IMR-90 (cell line): ENCODE data around the gene NDC80. TPM values are rescaled to one million over a fixed set of nuclear protein-coding genes. Genes with fewer than 3 reads are reported as not detected.

Experiments used
- ATAC-seq: fragments of 200-7000 bp; cut with Tn5 transposase; 2 replicates; pipeline ENCODE4 v1.9.1; 2020; ENCODE audit warnings: low read depth, mild to moderate bottlenecking, moderate library complexity
- BruUV-seq: library from RNA; stranded (reverse); fragments of 400-500 nt; replicated peaks from 2 replicates; lab custom pipeline; 2021; lab: Mats Ljungman, UMichigan
- CTCF ChIA-PET: fragments of 300-600 bp; formaldehyde crosslinking; extraction: SDS; loops from one replicate; lab custom pipeline; 2021; ENCODE audit warnings: antibody characterized with exemption; lab: Yijun Ruan, JAX
- POLR2A ChIA-PET: fragments of 300-600 bp; sonication (Branson Sonifier 250); formaldehyde crosslinking; loops from one replicate; lab custom pipeline; 2022; ENCODE audit warnings: antibody characterized with exemption; ENCODE audit not compliant: unreplicated experiment; lab: Charles Lee
- DNase-seq: peaks from one replicate; pipeline ENCODE4 v3.0.0; 2013
- H2AFZ ChIP-seq: replicated peaks from 2 replicates; pipeline ENCODE3; 2013; ENCODE audit warnings: low read length, mild to moderate bottlenecking; ENCODE audit not compliant: poor library complexity
- H2AK5ac ChIP-seq: 2 replicates; pipeline ENCODE4 v1.6.1; 2013; ENCODE audit warnings: low read depth, low read length, inconsistent platforms
- H2AK9ac ChIP-seq: replicated peaks from 2 replicates; pipeline ENCODE3; 2013; ENCODE audit warnings: mild to moderate bottlenecking, low read depth, low read length, moderate library complexity; ENCODE audit not compliant: poor library complexity
- H2BK120ac ChIP-seq: 2 replicates; pipeline ENCODE4 v1.6.1; 2013; ENCODE audit warnings: low read depth, low read length, inconsistent platforms
- H2BK15ac ChIP-seq: 3 replicates; pipeline ENCODE4 v1.6.1; 2013; ENCODE audit warnings: low read depth, low read length, inconsistent platforms
- H2BK20ac ChIP-seq: 2 replicates; pipeline ENCODE4 v1.6.1; 2013; ENCODE audit warnings: low read depth, mild to moderate bottlenecking, inconsistent platforms, low read length, moderate library complexity
- H2BK5ac ChIP-seq: 2 replicates; pipeline ENCODE4 v1.6.1; 2013; ENCODE audit warnings: mild to moderate bottlenecking, low read depth, low read length, inconsistent platforms; ENCODE audit not compliant: poor library complexity, severe bottlenecking
- H3K14ac ChIP-seq: replicated peaks from 2 replicates; pipeline ENCODE4 v1.6.1; 2013; ENCODE audit warnings: low read depth, low read length, inconsistent platforms
- H3K18ac ChIP-seq: 2 replicates; pipeline ENCODE4 v1.6.1; 2013; ENCODE audit warnings: low read depth, low read length, control low read depth
- H3K23ac ChIP-seq: 2 replicates; pipeline ENCODE4 v1.6.1; 2013; ENCODE audit warnings: low read depth, low read length, inconsistent platforms
- H3K27ac ChIP-seq: 2 replicates; pipeline ENCODE4 v1.5.1; 2013; ENCODE audit warnings: mild to moderate bottlenecking, control low read depth, low read length; ENCODE audit not compliant: insufficient read depth
- H3K27me3 ChIP-seq: 2 replicates; pipeline ENCODE4 v1.6.1; 2013; ENCODE audit warnings: low read length; ENCODE audit not compliant: control insufficient read depth, insufficient read depth
- H3K36me3 ChIP-seq: 2 replicates; pipeline ENCODE4 v1.6.1; 2013; ENCODE audit warnings: low read length, mixed read lengths; ENCODE audit not compliant: control insufficient read depth, insufficient read depth
- H3K4ac ChIP-seq: 2 replicates; pipeline ENCODE4 v1.6.1; 2013; ENCODE audit warnings: low read depth, low read length, inconsistent platforms
- H3K4me1 ChIP-seq: 2 replicates; pipeline ENCODE4 v1.6.1; 2013; ENCODE audit warnings: low read length, mixed read lengths; ENCODE audit not compliant: control insufficient read depth, insufficient read depth
- H3K4me2 ChIP-seq: 2 replicates; pipeline ENCODE4 v1.6.1; 2013; ENCODE audit warnings: low read depth, mild to moderate bottlenecking, control low read depth, low read length, moderate library complexity
- H3K4me3 ChIP-seq: 2 replicates; pipeline ENCODE4 v1.5.1; 2013; ENCODE audit warnings: low read depth, mild to moderate bottlenecking, control low read depth, low read length, moderate library complexity; ENCODE audit not compliant: insufficient read depth
- H3K56ac ChIP-seq: 2 replicates; pipeline ENCODE4 v1.6.1; 2013; ENCODE audit warnings: low read length, inconsistent platforms; ENCODE audit not compliant: insufficient read depth; ENCODE audit errors: extremely low read depth
- H3K79me1 ChIP-seq, 2 experiments: 2 replicates each; pipeline ENCODE4 v1.6.1; 2013; ENCODE audit warnings: low read length in 2 of 2, inconsistent platforms in 1 of 2, low read depth in 1 of 2
- H3K9ac ChIP-seq: 2 replicates; pipeline ENCODE4 v1.6.1; 2013; ENCODE audit warnings: low read depth, low read length, control low read depth
- H3K9me1 ChIP-seq: 2 replicates; pipeline ENCODE4 v1.6.1; 2013; ENCODE audit warnings: low read length, inconsistent platforms; ENCODE audit not compliant: insufficient read depth
- H3K9me3 ChIP-seq: 2 replicates; pipeline ENCODE4 v1.6.1; 2013; ENCODE audit warnings: low read length; ENCODE audit not compliant: control insufficient read depth, insufficient read depth
- H4K20me1 ChIP-seq: 2 replicates; pipeline ENCODE4 v1.6.1; 2013; ENCODE audit warnings: low read length, inconsistent platforms; ENCODE audit not compliant: insufficient read depth
- H4K5ac ChIP-seq: 2 replicates; pipeline ENCODE4 v1.6.1; 2013; ENCODE audit warnings: mild to moderate bottlenecking, low read depth, low read length, control low read depth
- H4K8ac ChIP-seq, 2 experiments: 2 replicates each; pipeline ENCODE4 v1.6.1; 2013; ENCODE audit warnings: low read depth in 2 of 2, low read length in 2 of 2, control low read depth in 1 of 2, inconsistent platforms in 1 of 2
- H4K91ac ChIP-seq: 2 replicates; pipeline ENCODE4 v1.6.1; 2013; ENCODE audit warnings: low read depth, low read length, inconsistent platforms; ENCODE audit not compliant: insufficient read depth
- BHLHE40 ChIP-seq: fragments of 150-350 bp; IDR thresholded peaks from 2 replicates; pipeline ENCODE4 v1.6.1; 2016; ENCODE audit warnings: mild to moderate bottlenecking, low read depth, low read length
- CEBPB ChIP-seq: IDR thresholded peaks from 2 replicates; pipeline ENCODE4 v1.6.1; 2012; ENCODE audit warnings: low read depth, low read length, improper control_type of control experiment
- CHD1 ChIP-seq: IDR thresholded peaks from 2 replicates; pipeline ENCODE4 v1.6.1; 2012; ENCODE audit warnings: low read depth, low read length, improper control_type of control experiment
- FOS ChIP-seq: fragments of 150-350 bp; IDR thresholded peaks from 2 replicates; pipeline ENCODE4 v1.6.1; 2016; ENCODE audit warnings: low read depth, low read length
- MAFK ChIP-seq: IDR thresholded peaks from 2 replicates; pipeline ENCODE4 v1.6.1; 2012; ENCODE audit warnings: low read depth, low read length, improper control_type of control experiment
- MAZ ChIP-seq: IDR thresholded peaks from 2 replicates; pipeline ENCODE4 v1.6.1; 2012; ENCODE audit warnings: low read depth, mild to moderate bottlenecking, low read length, improper control_type of control experiment, moderate library complexity, borderline replicate concordance
- MXI1 ChIP-seq: IDR thresholded peaks from 2 replicates; pipeline ENCODE4 v1.6.1; 2012; ENCODE audit warnings: low read depth, mild to moderate bottlenecking, low read length, moderate library complexity, borderline replicate concordance
- NFE2L2 ChIP-seq: fragments of 150-350 bp; IDR thresholded peaks from 2 replicates; pipeline ENCODE4 v1.6.1; 2016; ENCODE audit warnings: low read depth, mild to moderate bottlenecking, low read length
- POLR2A ChIP-seq: IDR thresholded peaks from 2 replicates; pipeline ENCODE4 v1.6.1; 2012; ENCODE audit warnings: mild to moderate bottlenecking, low read depth, low read length
- RAD21 ChIP-seq: IDR thresholded peaks from 2 replicates; pipeline ENCODE4 v1.6.1; 2012; ENCODE audit warnings: low read length, improper control_type of control experiment
- RCOR1 ChIP-seq: IDR thresholded peaks from 2 replicates; pipeline ENCODE4 v1.6.1; 2012; ENCODE audit warnings: mild to moderate bottlenecking, low read length, improper control_type of control experiment; ENCODE audit not compliant: insufficient replicate concordance
- RFX5 ChIP-seq: IDR thresholded peaks from 2 replicates; pipeline ENCODE4 v1.8.0; 2012; ENCODE audit warnings: low read depth, mild to moderate bottlenecking, low read length, moderate library complexity
- WGBS, 2 experiments: methylation state at CpG; one replicate each; pipeline versions ENCODE4 v1.1.5 to v1.1.7; 2013; ENCODE audit warnings: missing lambda C conversion rate in 2 of 2; ENCODE audit not compliant: insufficient read length in 1 of 2; ENCODE audit errors: extremely low coverage in 2 of 2; 5-methylcytosine and 5-hydroxymethylcytosine counted together
- dilution Hi-C: fragments of 300-500 bp; cut with HindIII; formaldehyde crosslinking; loops from one replicate; pipeline ENCODE4 v1.14.3; 2018; ENCODE audit warnings: low sequenced_read_pairs; ENCODE audit not compliant: unreplicated experiment
- in situ Hi-C: fragments of 300-500 bp; cut with MboI; formaldehyde crosslinking; loops from 3 replicates; pipeline ENCODE4 v1.14.3; 2019; ENCODE audit warnings: low sequenced_read_pairs, inconsistent platforms, mixed read lengths
- intact Hi-C: fragments of 100-400 bp; cut with micrococcal nuclease; formaldehyde crosslinking; loops from 2 replicates; pipeline ENCODE4 v1.10.0; 2022
- polyA plus RNA-seq, 3 experiments: library from polyadenylated mRNA; depleted of rRNA; stranded (reverse); fragments of >200 nt; gene quantifications; 2 replicates each; pipeline ENCODE4 v1.2.3, GENCODE V29; 2012; ENCODE audit warnings: low replicate concordance in 1 of 3
- total RNA-seq: library from RNA; depleted of rRNA; stranded (reverse); fragments of >200 nt; gene quantifications from 2 replicates; pipeline ENCODE4 v1.2.3, GENCODE V29; 2012
- TF ChIP-seq, protein P1 (sequence below): fragments of 150-350 bp; IDR thresholded peaks from 2 replicates; pipeline ENCODE4 v1.6.1; 2016; ENCODE audit warnings: low read depth, mild to moderate bottlenecking, low read length, moderate library complexity, borderline replicate concordance
- TF ChIP-seq, protein P2 (sequence below): fragments of 150-350 bp; IDR thresholded peaks from 2 replicates; pipeline ENCODE4 v1.6.1; 2017; ENCODE audit warnings: mild to moderate bottlenecking, antibody characterized with exemption, low read length, low read depth

The NDC80 gene
- total and polyA plus RNA-seq, 2 of the 4 experiments (the other 2 are of a cell fraction): 11.8 to 15.5 TPM

DNA sequence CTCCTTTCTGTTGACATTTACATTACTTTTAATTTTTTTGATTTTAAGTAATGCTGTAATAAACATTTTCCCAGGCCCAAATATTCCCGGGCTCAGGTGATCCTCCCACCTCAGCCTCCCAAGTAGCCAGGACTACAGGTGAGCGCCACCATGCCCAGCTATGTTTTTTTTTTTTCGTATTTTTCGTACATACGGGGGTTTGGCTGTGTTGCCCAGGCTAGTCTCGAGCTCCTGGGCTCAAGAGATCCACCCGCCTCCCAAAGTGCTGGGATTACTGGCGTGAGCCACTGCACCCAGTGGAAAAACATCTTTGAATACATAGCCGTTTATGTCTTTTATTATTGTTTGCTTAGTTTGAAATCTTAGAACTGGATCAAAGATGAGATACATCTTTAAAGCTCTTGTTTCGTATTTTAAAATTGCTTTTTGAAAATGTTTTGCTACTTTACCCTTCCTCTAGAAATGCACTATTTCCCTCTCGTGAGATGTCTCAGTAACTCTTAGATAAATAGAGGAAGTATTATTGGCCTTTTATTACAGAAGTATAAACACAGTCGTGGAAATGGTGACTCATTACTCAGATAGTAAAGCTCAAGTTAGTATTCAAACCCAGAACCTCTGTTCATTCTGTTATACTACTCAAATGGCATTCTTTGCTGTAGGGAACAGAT, 86.6 kb downstream of the NDC80 start:
- peaks cover 0 to 11% of the 10 kb centered on the region in 2 experiments; a peak in 3 of 4 replicates for H3K79me1 ChIP-seq
- H4K20me1 ChIP-seq: peaks cover 51% of the 10 kb centered on the region
- H3K18ac ChIP-seq: peak overlapping the region; percentile 61; the same call in 1 of the 2 replicates
- ATAC-seq (peak; percentile 36), DNase-seq (peak; percentile 94)
- H3K9me3 ChIP-seq: no peaks in the 10 kb centered on the region
- H3K4me1 ChIP-seq: peaks cover 6% of the 10 kb centered on the region
- peak overlapping the region; percentile 46; the same call in 1 of the 2 replicates for H3K9ac ChIP-seq
- H3K36me3 ChIP-seq: no peaks in the 10 kb centered on the region
- peak overlapping the region; percentile 57; the same call in 1 of the 2 replicates for H4K5ac ChIP-seq
- peak overlapping the region; percentile 2 to 22; a peak in 2 of 4 replicates for H4K8ac ChIP-seq
- H2BK20ac ChIP-seq: 0 out of 2 replicates have a peak overlapping the region, but pooled peaks have one; percentile 20
- TSS peak; percentile 35 for BruUV-seq
- H2BK120ac ChIP-seq: peak overlapping the region; percentile 73
- H2BK15ac ChIP-seq: no peak overlapping the region
- CTCF ChIA-PET: interaction anchor here (0.6 kb wide), 2 partner anchors 17 to 428 kb away, joined by 3 read pairs; no protein-coding TSS in a partner anchor
- dilution Hi-C loops: no loop called here
- peak overlapping the region; percentile 37 for H2AK9ac ChIP-seq
- intact Hi-C loops: loop anchor here (5.0 kb wide), 1 partner anchor 109 kb away; no protein-coding TSS in a partner anchor
- 83% methylated on average over 4 of the region's 12 CpGs; no CpG with 5 or more reads in 1 of the 2 experiments for WGBS, 2 experiments
- POLR2A ChIA-PET: no interaction called here
- peak overlapping the region; percentile 28; the same call in 1 of the 2 replicates for H3K56ac ChIP-seq
- peak overlapping the region; percentile 6; the same call in 1 of the 2 replicates for H3K23ac ChIP-seq
- peak overlapping the region; percentile 26; the same call in 1 of the 2 replicates for H3K14ac ChIP-seq
- no peaks in the 10 kb centered on the region for H3K27me3 ChIP-seq
- H3K4me3 ChIP-seq: peak overlapping the region; percentile 41
- no peak overlapping the region for H2AFZ ChIP-seq
- in situ Hi-C loops: no loop called here
- peak overlapping the region; percentile 98 for H3K27ac ChIP-seq
- peak overlapping the region; percentile 96 for H2BK5ac ChIP-seq
- H3K9me1 ChIP-seq: peaks cover 4% of the 10 kb centered on the region
- H3K4me2 ChIP-seq: peak overlapping the region; percentile 89
- H4K91ac ChIP-seq: no peak overlapping the region
- peak overlapping the region; percentile 61; the same call in 1 of the 2 replicates for H3K4ac ChIP-seq
- no peak overlapping the region; the same call in 1 of the 2 replicates for H2AK5ac ChIP-seq
- peak; percentile 70; the same call in 1 of the 2 replicates for TF ChIP-seq CHD1
- no peak for TF ChIP-seq RAD21
- no peak for TF ChIP-seq MAZ
- TF ChIP-seq BHLHE40: peak; percentile 62
- TF ChIP-seq CEBPB: no peak
- no peak for TF ChIP-seq POLR2A
- TF ChIP-seq RCOR1: no peak
- no peak for TF ChIP-seq RFX5
- TF ChIP-seq, protein P1, sequence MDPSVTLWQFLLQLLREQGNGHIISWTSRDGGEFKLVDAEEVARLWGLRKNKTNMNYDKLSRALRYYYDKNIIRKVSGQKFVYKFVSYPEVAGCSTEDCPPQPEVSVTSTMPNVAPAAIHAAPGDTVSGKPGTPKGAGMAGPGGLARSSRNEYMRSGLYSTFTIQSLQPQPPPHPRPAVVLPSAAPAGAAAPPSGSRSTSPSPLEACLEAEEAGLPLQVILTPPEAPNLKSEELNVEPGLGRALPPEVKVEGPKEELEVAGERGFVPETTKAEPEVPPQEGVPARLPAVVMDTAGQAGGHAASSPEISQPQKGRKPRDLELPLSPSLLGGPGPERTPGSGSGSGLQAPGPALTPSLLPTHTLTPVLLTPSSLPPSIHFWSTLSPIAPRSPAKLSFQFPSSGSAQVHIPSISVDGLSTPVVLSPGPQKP: no peak
- TF ChIP-seq FOS: peak; percentile 94
- TF ChIP-seq, protein P2, sequence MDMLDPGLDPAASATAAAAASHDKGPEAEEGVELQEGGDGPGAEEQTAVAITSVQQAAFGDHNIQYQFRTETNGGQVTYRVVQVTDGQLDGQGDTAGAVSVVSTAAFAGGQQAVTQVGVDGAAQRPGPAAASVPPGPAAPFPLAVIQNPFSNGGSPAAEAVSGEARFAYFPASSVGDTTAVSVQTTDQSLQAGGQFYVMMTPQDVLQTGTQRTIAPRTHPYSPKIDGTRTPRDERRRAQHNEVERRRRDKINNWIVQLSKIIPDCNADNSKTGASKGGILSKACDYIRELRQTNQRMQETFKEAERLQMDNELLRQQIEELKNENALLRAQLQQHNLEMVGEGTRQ: no peak
- TF ChIP-seq NFE2L2: no peak
- TF ChIP-seq MXI1: no peak
- no peak for TF ChIP-seq MAFK
